Activated CD8-positive, alpha-beta memory T cell treated with anti-CD3 and anti-CD28 coated beads for 4 hours (primary cell): ENCODE results near the gene CCT5.
"Not testable (repeated sequence)": the region's sequence is repeated elsewhere in the genome, so short reads cannot be mapped to it uniquely, and the experiment has no call there.

Experiments
- DNase-seq, 2 donors: peaks; one replicate each; pipeline ENCODE4 v3.0.0-alpha.2; 2020; ENCODE audit warnings: low read depth in 2 of 2

CCT5 gene

GRCh38 chr5:10246761-10247160 lies 3.3 kb upstream of the CCT5 start:
- DNase-seq: no peak

- not testable (repeated sequence) for DNase-seq
Measured at GRCh38 chr5:10247217-10247616, 2.9 kb upstream of the CCT5 start.

DNA sequence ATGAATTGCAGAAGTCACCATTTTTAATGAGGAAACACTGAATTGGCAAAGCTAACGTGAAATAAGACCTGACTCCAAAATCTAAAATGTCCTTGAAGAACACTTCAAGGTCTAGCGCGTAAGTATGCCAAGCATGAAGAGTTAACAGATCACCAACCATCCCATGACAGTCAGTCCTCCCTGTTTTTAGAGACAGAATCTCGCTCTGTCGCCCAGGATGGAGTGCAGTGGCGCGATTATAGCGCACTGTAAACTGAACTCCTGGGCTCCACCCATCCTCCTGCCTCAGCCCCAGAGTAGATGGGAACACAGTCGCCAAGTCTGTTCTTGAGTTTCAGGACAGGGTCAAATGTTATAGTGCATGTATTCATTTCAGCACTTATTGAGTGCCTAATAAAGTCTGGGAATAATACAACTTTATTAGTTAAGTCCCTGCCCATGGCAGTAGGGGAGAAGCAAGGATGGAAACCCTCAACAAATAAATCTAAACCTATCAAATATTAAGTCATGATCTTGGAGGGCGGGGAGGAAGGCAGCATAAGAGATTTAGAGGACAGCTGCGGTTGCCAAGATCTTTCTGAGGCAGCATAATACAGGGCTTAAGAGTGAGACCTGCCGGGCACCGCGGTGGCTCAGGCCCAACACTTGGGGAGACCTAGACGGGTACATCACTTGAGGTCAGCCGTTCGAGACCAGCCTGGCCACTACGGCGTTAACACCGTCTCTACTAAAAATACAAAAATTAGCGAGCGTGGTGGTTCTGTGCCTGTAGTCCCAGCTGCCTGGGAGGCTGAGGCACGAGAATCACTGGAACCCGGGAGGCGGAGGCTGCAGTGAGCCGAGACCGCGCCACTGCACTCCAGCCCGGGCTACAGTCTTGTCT lies 1.5 kb upstream of the CCT5 start:
- no peak for DNase-seq

- no peak for DNase-seq
Measured at GRCh38 chr5:10250806-10251276, 761 bp downstream of the CCT5 start.

- DNase-seq: no peak
Measured at GRCh38 chr5:10251405-10251804, 1.3 kb downstream of the CCT5 start.

GRCh38 chr5:10253390-10253789 lies 3.3 kb downstream of the CCT5 start:
- DNase-seq: no peak

GRCh38 chr5:10254686-10255085 lies 4.6 kb downstream of the CCT5 start:
- no peak for DNase-seq

DNA sequence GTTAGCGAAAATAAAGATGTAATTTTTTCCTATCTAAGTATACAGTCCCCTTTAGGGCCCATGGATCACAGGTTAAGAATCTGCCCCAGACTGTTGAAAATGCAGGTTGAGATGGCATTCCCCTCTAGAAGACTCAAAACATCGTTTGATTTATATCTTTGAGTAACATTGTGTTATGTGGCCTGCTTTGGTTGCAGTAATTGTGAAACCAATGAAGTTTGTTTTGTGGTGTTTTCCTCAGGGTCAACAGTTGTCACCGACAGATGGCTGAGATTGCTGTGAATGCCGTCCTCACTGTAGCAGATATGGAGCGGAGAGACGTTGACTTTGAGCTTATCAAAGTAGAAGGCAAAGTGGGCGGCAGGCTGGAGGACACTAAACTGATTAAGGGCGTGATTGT lies 7.8 kb downstream of the CCT5 start:
- no peak for DNase-seq

DNA sequence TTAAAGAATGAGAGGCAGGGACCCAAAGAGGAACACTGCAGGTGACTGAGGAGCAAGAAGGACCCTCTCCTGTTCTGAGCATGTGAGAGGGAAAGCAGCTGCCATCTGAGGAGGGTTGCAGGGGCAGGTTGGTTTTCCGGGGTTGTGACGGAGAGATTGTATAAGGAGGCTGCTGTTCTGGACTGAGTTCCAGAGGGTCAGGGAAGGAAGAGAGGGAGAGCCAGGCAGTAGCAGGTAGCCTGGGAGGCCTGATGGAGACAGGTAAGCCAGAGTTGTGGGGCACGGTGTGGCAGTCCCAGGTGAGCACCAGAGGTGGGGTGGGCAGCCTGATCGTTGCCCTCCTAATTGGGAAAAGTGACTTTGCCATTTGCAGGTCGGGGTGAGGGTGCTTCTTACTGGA lies 9.8 kb downstream of the CCT5 start:
- no peak for DNase-seq

- no peak for DNase-seq
Measured at GRCh38 chr5:10261065-10261464, 11.0 kb downstream of the CCT5 start.

- DNase-seq: no peak
Measured at GRCh38 chr5:10262121-10262774, 12.2 kb downstream of the CCT5 start.

DNA sequence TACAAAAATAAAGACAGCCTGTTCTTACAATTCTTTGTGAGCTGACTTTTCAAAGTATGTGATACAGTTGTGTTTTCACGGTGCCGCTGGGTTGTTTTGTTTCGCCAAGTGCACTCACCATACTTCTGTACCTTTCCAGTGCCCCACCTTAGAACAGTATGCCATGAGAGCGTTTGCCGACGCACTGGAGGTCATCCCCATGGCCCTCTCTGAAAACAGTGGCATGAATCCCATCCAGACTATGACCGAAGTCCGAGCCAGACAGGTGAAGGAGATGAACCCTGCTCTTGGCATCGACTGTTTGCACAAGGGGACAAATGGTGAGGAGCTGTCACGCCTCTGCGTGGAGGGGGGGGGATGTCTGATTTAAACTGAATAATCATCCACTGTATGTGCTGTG lies 12.9 kb downstream of the CCT5 start:
- no peak for DNase-seq

- no peak for DNase-seq
Measured at GRCh38 chr5:10264604-10265003, 14.5 kb downstream of the CCT5 start.

- no peak for DNase-seq
Measured at GRCh38 chr5:10265245-10266109, 15.4 kb downstream of the CCT5 start.

GRCh38 chr5:10266137-10266536 lies 16.1 kb downstream of the CCT5 start:
- no peak for DNase-seq

GRCh38 chr5:10266839-10267238 lies 16.8 kb downstream of the CCT5 start:
- no peak for DNase-seq

DNA sequence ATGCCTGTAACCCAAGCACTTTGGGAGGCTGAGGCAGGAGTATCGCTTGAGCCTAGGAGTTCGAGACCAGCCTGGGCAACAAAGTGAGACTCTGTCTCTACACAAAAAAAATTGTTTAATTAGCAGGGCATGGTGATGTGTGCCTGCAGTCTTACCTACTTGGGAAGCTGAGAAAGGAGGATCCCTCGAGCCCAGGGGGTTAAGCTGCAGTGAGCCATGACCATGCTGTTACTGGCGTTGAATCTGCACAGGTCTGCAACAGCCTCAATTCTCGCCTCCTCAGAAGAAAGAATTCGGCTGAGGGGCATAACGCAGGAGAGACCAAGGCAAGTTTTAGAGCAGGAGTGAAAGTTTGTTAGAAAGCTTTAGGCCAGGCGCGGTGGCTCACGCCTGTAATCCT lies 18.0 kb downstream of the CCT5 start:
- no peak for DNase-seq

GRCh38 chr5:10272053-10272874 lies 22.2 kb downstream of the CCT5 start:
- no peak for DNase-seq

- not testable (repeated sequence) for DNase-seq
Measured at GRCh38 chr5:10272875-10273209, 22.8 kb downstream of the CCT5 start.

- DNase-seq: no peak
Measured at GRCh38 chr5:10275460-10275859, 25.4 kb downstream of the CCT5 start.

- DNase-seq: no peak
Measured at GRCh38 chr5:10275991-10276390, 25.9 kb downstream of the CCT5 start.
